GM23248 (cell line): ENCODE data around the gene PRAMEF7. TPM values are rescaled to one million over a fixed set of nuclear protein-coding genes. Genes with fewer than 3 reads are reported as not detected.
"Not testable (repeated sequence)": the region's sequence is repeated elsewhere in the genome, so short reads cannot be mapped to it uniquely, and the experiment has no call there.

Experiments used
- DNase-seq: peaks from one replicate; pipeline ENCODE4 v3.0.0-alpha.2; 2015
- H2AFZ ChIP-seq: fragments of 200-600 bp; sonication (generic); 2 replicates; pipeline ENCODE4 v1.6.1; 2016; ENCODE audit warnings: antibody characterized with exemption
- H3F3A ChIP-seq: fragments of 200-600 bp; sonication (generic); 2 replicates; pipeline ENCODE4 v1.6.1; 2016; ENCODE audit warnings: mild to moderate bottlenecking, antibody characterized with exemption, mixed run types; ENCODE audit not compliant: insufficient read depth
- H3K27ac ChIP-seq: fragments of 200-600 bp; sonication (generic); 2 replicates; pipeline ENCODE4 v1.5.1; 2016; ENCODE audit warnings: mild to moderate bottlenecking
- H3K27me3 ChIP-seq: fragments of 200-600 bp; sonication (generic); replicated peaks from 2 replicates; pipeline ENCODE4 v1.6.1; 2016; ENCODE audit warnings: mild to moderate bottlenecking; ENCODE audit not compliant: insufficient read depth
- H3K36me3 ChIP-seq: fragments of 200-600 bp; sonication (generic); 2 replicates; pipeline ENCODE4 v1.6.1; 2016; ENCODE audit warnings: low read depth, mild to moderate bottlenecking
- H3K4me1 ChIP-seq: fragments of 200-600 bp; sonication (generic); 2 replicates; pipeline ENCODE4 v1.6.1; 2016; ENCODE audit warnings: mild to moderate bottlenecking; ENCODE audit not compliant: insufficient read depth
- H3K4me2 ChIP-seq: fragments of 200-600 bp; sonication (generic); one replicate; pipeline ENCODE4 v1.6.1; 2016; ENCODE audit warnings: mild to moderate bottlenecking; ENCODE audit not compliant: unreplicated experiment
- H3K4me3 ChIP-seq: fragments of 200-600 bp; sonication (generic); 2 replicates; pipeline ENCODE4 v1.5.1; 2016; ENCODE audit warnings: mild to moderate bottlenecking
- H3K79me2 ChIP-seq: fragments of 200-600 bp; sonication (generic); 2 replicates; pipeline ENCODE4 v1.6.1; 2016; ENCODE audit warnings: mild to moderate bottlenecking; ENCODE audit not compliant: insufficient read depth
- H3K9ac ChIP-seq: fragments of 200-600 bp; sonication (generic); 2 replicates; pipeline ENCODE4 v1.6.1; 2016; ENCODE audit warnings: mild to moderate bottlenecking
- H3K9me2 ChIP-seq: fragments of 200-600 bp; sonication (generic); 2 replicates; pipeline ENCODE4 v1.6.1; 2016; ENCODE audit warnings: mixed run types, mild to moderate bottlenecking, moderate library complexity; ENCODE audit not compliant: insufficient read depth
- H3K9me3 ChIP-seq: fragments of 200-600 bp; sonication (generic); one replicate; pipeline ENCODE4 v1.6.1; 2017; ENCODE audit warnings: low read depth
- H4K20me1 ChIP-seq: fragments of 200-600 bp; sonication (generic); 2 replicates; pipeline ENCODE4 v1.6.0; 2016; ENCODE audit not compliant: insufficient read depth
- WGBS, 2 experiments: methylation state at CpG; one replicate each; pipeline ENCODE4 v1.1.6; 2015 to 2017; ENCODE audit warnings: low lambda C conversion rate in 2 of 2, low coverage in 1 of 2; ENCODE audit errors: missing lambda C conversion rate in 2 of 2; 5-methylcytosine and 5-hydroxymethylcytosine counted together
- in situ Hi-C: fragments of 300-500 bp; cut with MboI; formaldehyde crosslinking; loops from 2 replicates; pipeline ENCODE4 v1.15.0; 2020
- polyA plus RNA-seq: library from polyadenylated mRNA; unstranded; fragments of >200 nt; fragmentation: Nextera tagmentation; extraction: Ambion mirVana; gene quantifications from 2 replicates; pipeline ENCODE4 v1.2.1, GENCODE V29; 2016
- total RNA-seq: library from RNA; depleted of rRNA; stranded (reverse); fragments of >200 nt; shearing (Covaris generic); gene quantifications from 2 replicates; pipeline ENCODE4 v1.2.3, GENCODE V29; 2014; rRNA removed

Gene PRAMEF7
- total RNA-seq (not detected in 2 replicates), polyA plus RNA-seq (not detected in 2 replicates)

DNA sequence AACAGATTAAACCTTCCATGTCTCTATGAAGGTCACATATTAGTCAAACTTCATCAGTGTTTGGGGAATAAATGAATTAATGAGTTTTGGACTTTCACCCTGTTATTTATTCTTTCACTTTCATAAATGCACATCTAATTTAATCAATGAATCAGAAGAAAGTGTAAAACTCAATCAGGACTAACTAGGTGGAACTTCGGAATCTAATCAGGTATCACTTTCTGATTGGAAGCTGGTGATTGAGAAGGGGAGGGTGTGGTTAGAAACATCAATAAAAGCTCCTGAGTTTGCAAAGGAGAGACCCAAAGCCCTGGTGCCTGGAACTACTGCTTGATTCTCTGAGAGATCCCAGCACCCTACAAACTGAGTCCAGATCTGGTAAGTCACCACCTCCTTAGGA is at the start of gene PRAMEF7:
Gene PRAMEF7 (plus strand): TSS at position 301 of the 400 bp plus-strand sequence. CDS start 1,083 bp downstream, outside the sequence.
- H3K27ac ChIP-seq, H3F3A ChIP-seq, H4K20me1 ChIP-seq, H3K36me3 ChIP-seq, H3K27me3 ChIP-seq, H3K4me2 ChIP-seq, in situ Hi-C loops, H3K9ac ChIP-seq, H3K79me2 ChIP-seq, DNase-seq, H3K4me1 ChIP-seq, H3K9me3 ChIP-seq, H3K9me2 ChIP-seq, H2AFZ ChIP-seq, H3K4me3 ChIP-seq: not testable (repeated sequence)
- no CpG with 5 or more reads among the region's 1 CpG for WGBS, 2 experiments

- H3K4me2 ChIP-seq, H3F3A ChIP-seq, H3K79me2 ChIP-seq, H4K20me1 ChIP-seq, H3K36me3 ChIP-seq, H3K9me2 ChIP-seq, H3K27me3 ChIP-seq, H3K4me1 ChIP-seq, H3K27ac ChIP-seq, H3K9me3 ChIP-seq, H3K4me3 ChIP-seq, in situ Hi-C loops, H2AFZ ChIP-seq, DNase-seq, H3K9ac ChIP-seq: not testable (repeated sequence)
- 14 to 28% methylated on average over 4 of the region's 4 CpGs for WGBS, 2 experiments
These were observed 38.0 kb upstream of the PRAMEF7 start for GRCh38 chr1:12878453-12878852.

DNA sequence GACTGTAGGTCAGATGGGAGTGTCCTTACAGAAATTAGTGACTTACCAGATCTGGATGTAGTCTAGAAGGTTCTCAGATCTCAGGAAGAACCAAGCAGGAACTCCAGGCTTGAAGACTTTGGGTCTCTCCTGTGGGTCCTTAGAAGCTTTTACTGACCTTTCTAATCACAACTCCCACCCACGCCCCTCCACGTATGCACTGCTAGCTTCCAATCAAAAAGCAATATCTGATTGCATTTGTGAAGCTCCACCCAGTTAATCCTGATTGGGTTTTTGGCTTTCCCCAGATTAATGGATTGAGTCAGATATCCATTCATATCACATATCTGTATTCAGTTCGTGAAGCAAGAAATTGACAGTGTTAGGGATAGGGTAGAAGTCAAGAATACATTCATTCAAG is 30.3 kb upstream of the PRAMEF7 start, which contains the start of gene PRAMEF4:
Gene PRAMEF4 (minus strand): TSS at position 101 of the 400 bp plus-strand sequence. CDS start 2,807 bp downstream, outside the sequence.
- H4K20me1 ChIP-seq, H3F3A ChIP-seq, H3K9me2 ChIP-seq, in situ Hi-C loops, H2AFZ ChIP-seq, H3K27ac ChIP-seq, H3K4me1 ChIP-seq, H3K79me2 ChIP-seq, H3K9ac ChIP-seq, DNase-seq, H3K4me2 ChIP-seq, H3K36me3 ChIP-seq, H3K9me3 ChIP-seq, H3K4me3 ChIP-seq, H3K27me3 ChIP-seq: not testable (repeated sequence)
- WGBS, 2 experiments, result 0 to 6% methylated on average over 2 to 3 of the region's 3 CpGs

- H2AFZ ChIP-seq, in situ Hi-C loops, H3K9me2 ChIP-seq, H4K20me1 ChIP-seq, H3K9ac ChIP-seq, DNase-seq, H3K4me2 ChIP-seq, H3K4me3 ChIP-seq, H3K79me2 ChIP-seq, H3K9me3 ChIP-seq, H3K36me3 ChIP-seq, H3F3A ChIP-seq, H3K4me1 ChIP-seq, H3K27me3 ChIP-seq, H3K27ac ChIP-seq: not testable (repeated sequence)
- WGBS, 2 experiments, result 0% methylated on average over 1 of the region's 1 CpG; no CpG with 5 or more reads in 1 of the 2 experiments
These were observed 18.2 kb upstream of the PRAMEF7 start, which contains the start of gene PRAMEF10 for GRCh38 chr1:12898170-12898569. TSS of gene PRAMEF10 (minus strand) at chr1:12898270. CDS start at chr1:12895847, 2,423 bp downstream.

DNA sequence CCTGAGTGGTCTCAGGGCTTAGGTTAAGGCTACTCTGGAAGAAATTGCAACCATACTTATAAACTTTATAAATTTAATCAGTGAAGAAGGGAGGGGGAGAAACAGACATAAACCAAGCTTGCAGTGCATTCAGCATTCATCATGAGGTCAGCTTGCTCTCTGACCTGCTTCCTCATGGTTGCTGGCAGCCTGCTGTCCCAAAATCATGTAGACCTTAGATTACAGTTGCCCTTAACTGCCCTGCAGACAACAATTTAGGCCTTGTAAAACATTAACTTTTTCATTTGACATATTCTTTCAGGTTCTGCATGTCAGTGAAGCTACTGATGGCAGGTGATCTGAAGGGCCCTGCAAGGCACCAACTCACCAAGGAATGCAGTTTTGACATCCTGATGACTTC is 17.2 kb upstream of the PRAMEF7 start:
- H3K9me2 ChIP-seq, H2AFZ ChIP-seq, H3K4me3 ChIP-seq, H3K79me2 ChIP-seq, DNase-seq, H4K20me1 ChIP-seq, in situ Hi-C loops, H3K9ac ChIP-seq, H3K27ac ChIP-seq, H3K4me1 ChIP-seq, H3K36me3 ChIP-seq, H3K27me3 ChIP-seq, H3F3A ChIP-seq, H3K4me2 ChIP-seq, H3K9me3 ChIP-seq: not testable (repeated sequence)

DNA sequence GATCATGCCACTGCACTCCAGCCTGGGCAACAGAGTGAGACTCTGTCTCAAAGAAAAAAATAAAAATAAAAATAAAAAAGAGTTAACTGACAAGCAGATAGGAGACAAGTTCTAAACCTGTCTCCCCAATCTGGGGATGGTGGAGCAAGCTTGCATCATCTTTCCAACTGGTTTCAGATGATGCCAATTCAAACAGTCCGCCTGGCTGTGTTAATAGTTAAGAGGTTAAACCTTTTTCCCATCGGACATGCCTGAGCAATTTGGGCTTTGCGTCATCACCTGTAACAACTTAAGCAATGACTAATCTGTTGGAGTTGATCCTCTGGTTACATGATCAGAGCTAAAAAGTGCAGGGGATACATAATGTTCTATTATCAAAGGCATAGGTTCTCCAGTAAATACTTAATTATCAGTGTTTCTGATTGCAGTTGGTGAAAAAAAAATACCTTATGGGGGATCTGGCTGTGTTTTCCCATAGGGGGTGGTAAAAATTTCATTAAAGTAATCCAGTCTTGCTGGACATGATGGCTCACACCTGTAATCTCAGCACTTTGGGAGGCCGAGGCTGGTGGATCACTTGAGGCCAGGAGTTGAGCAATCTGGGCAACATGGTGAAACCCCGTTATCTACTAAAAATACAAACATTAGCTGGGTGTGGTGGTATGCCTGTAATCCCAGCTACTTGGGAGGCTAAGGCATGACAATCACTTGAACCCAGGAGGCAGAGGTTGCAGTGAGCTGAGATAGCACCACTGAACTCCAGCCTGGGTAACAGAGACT is 12.4 kb upstream of the PRAMEF7 start:
- WGBS, 2 experiments, result 35 to 39% methylated on average over 4 of the region's 5 CpGs
- H3K4me2 ChIP-seq, H3K9me3 ChIP-seq, H3K4me3 ChIP-seq, H3K27ac ChIP-seq, H3K36me3 ChIP-seq, DNase-seq, H3F3A ChIP-seq, H2AFZ ChIP-seq, in situ Hi-C loops, H3K27me3 ChIP-seq, H3K9me2 ChIP-seq, H3K4me1 ChIP-seq, H4K20me1 ChIP-seq, H3K79me2 ChIP-seq, H3K9ac ChIP-seq: not testable (repeated sequence)

DNA sequence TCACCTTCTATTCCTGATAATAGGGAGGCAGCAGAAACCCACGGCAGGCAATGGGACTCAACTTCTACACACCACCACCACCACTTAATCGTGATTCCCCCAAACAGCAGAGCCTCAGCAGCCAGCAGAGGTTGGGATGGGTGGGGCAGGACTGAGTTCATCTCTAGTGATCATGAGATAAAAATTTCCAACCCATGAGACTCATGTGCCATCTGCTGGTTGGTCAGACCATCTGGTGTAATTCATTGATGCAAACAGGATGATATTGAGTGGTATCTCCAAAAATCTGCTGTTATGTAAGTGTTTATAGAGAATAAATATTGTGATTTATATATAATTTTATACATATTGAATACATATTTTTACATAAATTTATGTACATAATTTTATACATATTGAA is 5.3 kb downstream of the PRAMEF7 start:
- H3K9me3 ChIP-seq, H3K79me2 ChIP-seq, H3F3A ChIP-seq, H3K4me2 ChIP-seq, H3K27me3 ChIP-seq, H3K36me3 ChIP-seq, H4K20me1 ChIP-seq, H3K9ac ChIP-seq, H3K27ac ChIP-seq, H3K4me1 ChIP-seq, in situ Hi-C loops, H3K4me3 ChIP-seq, H3K9me2 ChIP-seq, H2AFZ ChIP-seq: not testable (repeated sequence)
- 51 to 56% methylated on average over 2 of the region's 2 CpGs for WGBS, 2 experiments
- DNase-seq, result peak; percentile 3
